ENCODE results near the gene CCDC91.
"Not testable (repeated sequence)": the region's sequence is repeated elsewhere in the genome, so short reads cannot be mapped to it uniquely, and the experiment has no call there.

Gene CCDC91

GRCh38 chr12:28471762-28472161 is 281.5 kb downstream of the CCDC91 start:
- DNase-seq: not testable (repeated sequence)

DNA sequence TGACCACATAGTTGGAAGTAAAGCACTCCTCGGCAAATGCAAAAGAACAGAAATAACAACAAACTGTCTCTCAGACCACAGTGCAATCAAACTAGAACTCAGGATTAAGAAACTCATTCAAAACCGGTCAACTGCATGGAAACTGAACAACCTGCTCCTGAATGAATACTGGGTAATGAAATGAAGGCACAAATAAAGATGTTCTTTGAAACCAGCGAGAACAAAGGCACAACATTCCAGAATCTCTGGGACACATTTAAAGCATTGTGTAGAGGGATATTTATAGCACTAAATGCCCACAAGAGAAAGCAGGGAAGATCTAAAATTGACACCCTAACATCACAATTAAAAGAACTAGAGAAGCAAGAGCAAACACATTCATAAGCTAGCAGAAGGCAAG is 285.9 kb downstream of the CCDC91 start:
- not testable (repeated sequence) for DNase-seq

DNA sequence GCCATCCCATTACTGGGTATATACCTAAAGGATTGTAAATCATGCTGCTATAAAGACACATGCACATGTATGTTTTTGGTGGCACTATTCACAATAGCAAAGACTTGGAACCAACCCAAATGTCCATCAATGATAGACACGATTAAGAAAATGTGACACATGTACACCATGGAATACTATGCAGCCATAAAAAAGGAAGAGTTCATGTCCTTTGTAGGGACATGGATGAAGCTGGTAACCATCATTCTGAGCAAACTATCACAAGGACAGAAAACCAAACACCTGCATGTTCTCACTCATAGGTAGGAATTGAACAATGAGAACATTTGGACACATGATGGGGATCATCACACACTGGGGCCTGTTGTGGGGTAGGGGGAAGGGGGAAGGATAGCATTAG is 288.8 kb downstream of the CCDC91 start:
- not testable (repeated sequence) for DNase-seq

- no peak for DNase-seq
Observed at GRCh38 chr12:28479683-28480082, 289.4 kb downstream of the CCDC91 start.

DNA sequence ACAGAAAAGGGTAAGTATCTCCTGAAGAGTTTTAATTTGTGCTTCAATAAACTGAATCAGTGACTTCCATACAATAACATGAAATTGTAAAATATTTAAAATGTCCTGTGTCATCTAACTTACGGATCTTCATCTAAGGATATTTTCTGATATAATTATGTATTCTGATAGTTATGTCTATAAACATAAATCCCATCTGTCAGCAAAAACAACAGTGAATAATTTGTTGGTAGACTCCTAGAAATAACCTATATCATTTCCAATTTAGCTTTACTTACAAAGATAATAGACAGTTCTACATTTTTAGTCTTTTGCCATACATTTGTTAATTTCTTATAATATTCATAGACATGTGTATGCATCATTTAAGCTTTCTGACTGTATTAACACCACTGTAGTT is 293.9 kb downstream of the CCDC91 start:
- DNase-seq: no peak

GRCh38 chr12:28486521-28486920 is 296.3 kb downstream of the CCDC91 start:
- DNase-seq: no peak

DNA sequence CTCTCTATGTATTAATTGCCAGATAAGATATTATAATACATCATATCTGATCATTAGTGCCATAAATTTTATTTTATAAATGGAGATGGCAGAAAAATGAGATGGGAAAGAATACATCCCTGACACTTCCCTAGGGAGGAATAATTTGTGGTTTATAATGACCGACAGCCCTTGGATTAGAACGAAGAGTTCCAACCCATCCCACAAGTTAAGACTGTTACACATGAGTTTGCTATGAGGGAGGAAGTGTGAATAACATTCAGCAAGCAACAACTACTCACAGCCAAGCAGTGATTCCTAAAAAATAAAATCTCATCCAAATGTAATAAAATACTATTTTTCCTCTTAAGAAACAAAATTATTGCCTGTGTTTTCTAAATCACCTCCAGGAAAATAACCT is 299.0 kb downstream of the CCDC91 start:
- no peak for DNase-seq

GRCh38 chr12:28497889-28498411 is 307.7 kb downstream of the CCDC91 start:
- DNase-seq: no peak

DNA sequence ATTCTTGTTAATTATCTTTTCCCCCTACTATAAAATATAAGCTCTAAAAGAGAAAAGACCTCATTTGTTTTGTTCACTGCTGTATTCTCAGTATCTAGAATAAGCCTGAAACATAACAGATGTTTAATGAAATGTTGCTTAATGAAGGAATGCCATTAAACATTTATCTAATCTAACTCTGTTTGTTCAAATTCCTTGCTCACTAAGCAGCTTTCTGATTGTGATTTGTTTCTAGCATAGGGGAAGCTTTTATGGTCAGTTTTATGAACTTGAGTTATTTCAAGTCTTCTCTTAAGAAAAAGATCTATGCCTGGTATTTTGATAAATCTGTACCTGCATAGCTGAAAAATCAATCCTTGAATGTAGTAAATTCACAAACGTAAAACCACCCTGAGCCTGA is 308.6 kb downstream of the CCDC91 start:
- DNase-seq: no peak

GRCh38 chr12:28500373-28501024 is 310.2 kb downstream of the CCDC91 start:
- DNase-seq: no peak

- no peak for DNase-seq
Observed at GRCh38 chr12:28506271-28506670, 316.0 kb downstream of the CCDC91 start.

DNA sequence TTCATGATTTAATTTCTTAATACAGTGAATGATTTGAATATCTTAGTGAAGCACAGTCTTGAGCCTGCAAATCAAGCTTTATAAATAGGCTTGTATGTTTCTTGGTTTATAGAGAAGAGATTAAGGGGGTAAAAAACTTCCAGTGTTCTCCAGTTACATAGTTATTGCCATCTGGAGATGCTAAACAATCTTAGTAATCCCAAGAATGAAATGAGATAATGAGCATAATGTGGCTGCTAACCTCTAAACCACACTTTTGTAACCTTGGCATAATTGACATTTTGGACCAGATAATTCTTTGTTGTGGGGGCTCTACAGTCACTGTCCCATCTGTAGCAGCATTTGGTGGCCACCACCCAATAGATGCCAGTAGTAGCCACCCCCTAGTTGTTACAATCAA is 316.8 kb downstream of the CCDC91 start:
- DNase-seq: no peak

- DNase-seq: no peak
Observed at GRCh38 chr12:28507867-28508266, 317.6 kb downstream of the CCDC91 start.

DNA sequence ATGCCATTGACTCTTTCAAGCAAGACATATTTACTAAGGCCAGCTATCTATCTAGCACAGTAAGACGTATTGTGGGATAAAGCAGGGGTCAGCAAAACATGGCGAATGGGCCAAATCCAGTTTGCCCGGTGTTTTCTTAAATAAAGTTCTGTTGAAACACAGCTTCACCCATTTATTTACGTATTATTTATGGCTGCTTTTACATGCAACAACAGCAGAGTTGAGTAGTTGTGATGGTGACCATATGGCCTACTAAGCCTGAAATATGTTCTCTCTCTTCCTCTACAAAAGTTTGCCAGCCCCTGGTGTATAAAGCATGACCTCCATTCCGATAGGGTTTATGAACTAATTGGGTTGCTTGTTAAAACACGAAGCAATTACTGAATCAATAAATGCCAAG is 322.1 kb downstream of the CCDC91 start:
- no peak for DNase-seq

GRCh38 chr12:28512876-28513275 is 322.6 kb downstream of the CCDC91 start:
- no peak for DNase-seq

DNA sequence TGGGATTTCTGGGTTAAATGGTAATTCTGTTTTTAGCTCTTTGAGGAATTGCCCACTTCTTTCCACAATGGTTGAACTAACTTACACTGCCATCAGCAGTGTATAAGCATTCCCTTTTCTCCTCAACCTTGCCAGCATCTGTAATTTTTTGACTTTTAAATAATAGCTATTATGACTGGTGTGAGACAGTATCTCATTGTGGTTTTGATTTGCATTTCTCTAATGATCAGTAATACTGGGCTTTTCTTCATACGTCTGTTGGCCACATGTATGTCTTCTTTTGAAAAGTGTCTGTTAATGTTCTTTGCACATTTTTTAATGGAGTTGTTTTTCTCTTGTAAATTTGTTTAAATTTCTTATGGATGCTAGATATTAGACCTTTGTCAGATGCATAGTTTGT is 323.7 kb downstream of the CCDC91 start:
- no peak for DNase-seq

DNA sequence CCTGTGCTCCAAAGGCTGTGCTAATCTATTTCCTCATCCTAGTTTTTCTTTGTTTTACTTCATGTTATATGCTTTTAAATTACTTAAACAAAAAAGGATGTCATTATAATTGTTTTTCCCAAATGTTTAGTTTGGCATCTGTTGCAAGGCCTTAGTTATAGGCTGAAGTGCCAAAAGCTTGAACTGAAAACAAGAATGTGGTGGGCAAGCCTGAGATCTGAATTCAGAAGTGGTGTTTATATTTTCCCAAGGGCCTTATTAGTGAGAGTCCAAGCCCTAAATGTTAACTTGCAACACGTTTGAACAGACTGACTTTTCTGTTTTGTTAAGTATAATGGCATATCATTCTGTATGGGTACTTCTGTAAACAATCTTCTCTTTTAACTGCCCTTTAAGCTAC is 326.8 kb downstream of the CCDC91 start:
- DNase-seq: no peak

- DNase-seq: no peak
Observed at GRCh38 chr12:28527631-28528249, 337.5 kb downstream of the CCDC91 start.

DNA sequence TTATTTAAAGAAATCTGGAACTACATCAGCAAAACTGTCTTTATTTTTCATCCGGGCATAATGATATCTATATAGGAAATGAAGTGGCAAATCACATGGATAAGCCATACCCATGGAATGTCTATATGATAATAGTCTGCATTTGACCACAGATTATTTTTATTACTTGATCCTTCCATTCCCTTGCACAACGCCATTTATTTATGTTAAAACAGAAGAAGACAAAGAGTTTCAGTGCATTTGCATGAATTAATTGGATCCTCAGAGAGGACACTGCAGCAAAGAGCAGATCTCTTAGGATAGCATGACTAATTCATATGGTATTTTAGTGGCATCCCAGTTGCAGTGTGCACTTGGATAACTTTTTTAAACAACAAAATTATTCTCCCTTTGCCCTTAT is 345.0 kb downstream of the CCDC91 start:
- no peak for DNase-seq

- DNase-seq: no peak
Observed at GRCh38 chr12:28536088-28536487, 345.8 kb downstream of the CCDC91 start.

DNA sequence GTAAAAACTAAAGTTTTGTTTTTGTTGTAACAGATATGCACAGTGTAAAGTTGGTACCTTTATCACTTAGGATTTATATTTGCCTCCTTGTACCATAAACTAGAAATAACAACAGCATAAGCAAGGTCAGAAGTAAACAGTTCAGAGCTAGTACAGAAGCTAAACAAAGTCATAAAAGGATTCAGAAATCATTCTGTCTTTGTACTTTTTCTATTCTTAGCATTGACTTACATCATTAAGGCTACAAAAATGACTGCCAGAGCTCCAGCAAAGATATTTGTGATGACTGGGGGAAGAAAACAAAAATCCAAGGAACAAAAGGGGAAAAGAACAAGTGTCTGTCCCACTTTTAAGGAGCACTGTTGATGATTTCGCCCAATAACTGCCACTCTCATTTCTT is 347.2 kb downstream of the CCDC91 start:
- no peak for DNase-seq

DNA sequence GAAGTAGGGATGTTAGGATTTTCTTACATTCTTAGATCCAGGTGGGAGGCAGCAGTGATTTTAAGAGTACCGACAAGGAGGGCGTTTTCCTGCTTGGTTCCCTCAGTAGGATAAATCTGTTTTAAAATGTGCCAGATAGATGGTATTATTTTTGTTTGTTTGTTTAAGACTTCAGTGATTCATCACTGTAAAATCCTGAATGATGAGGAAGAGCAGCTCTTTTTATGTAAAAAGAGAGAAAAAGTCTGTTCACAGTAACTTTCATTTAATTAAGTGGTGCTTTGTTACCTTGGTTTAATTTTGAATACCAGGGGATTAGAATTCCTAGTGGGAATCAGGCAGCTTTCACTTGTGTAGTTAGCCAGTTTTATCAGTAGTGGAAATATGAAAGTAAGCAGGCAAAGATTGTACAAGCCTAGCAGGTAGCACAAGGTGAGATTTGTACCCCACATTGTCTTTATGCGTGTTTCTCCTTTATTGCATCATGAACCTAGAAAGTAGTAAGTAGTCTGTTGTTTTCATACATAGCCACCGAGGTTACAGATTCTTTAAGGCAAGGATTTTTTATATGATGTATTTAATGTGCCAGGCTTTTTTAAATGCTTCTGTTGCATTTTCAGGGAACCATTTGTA is 349.6 kb downstream of the CCDC91 start:
- DNase-seq: no peak

- DNase-seq: no peak
Observed at GRCh38 chr12:28540324-28540714, 350.1 kb downstream of the CCDC91 start.
